HG02981 (cell line): ENCODE data around the gene CACFD1.

Experiments
- ATAC-seq: cut with Tn5 transposase; IDR thresholded peaks from one replicate; pipeline ENCODE4 v1.9.1; 2021; ENCODE audit warnings: mild to moderate bottlenecking, moderate library complexity; ENCODE audit not compliant: unreplicated experiment

The CACFD1 gene

DNA sequence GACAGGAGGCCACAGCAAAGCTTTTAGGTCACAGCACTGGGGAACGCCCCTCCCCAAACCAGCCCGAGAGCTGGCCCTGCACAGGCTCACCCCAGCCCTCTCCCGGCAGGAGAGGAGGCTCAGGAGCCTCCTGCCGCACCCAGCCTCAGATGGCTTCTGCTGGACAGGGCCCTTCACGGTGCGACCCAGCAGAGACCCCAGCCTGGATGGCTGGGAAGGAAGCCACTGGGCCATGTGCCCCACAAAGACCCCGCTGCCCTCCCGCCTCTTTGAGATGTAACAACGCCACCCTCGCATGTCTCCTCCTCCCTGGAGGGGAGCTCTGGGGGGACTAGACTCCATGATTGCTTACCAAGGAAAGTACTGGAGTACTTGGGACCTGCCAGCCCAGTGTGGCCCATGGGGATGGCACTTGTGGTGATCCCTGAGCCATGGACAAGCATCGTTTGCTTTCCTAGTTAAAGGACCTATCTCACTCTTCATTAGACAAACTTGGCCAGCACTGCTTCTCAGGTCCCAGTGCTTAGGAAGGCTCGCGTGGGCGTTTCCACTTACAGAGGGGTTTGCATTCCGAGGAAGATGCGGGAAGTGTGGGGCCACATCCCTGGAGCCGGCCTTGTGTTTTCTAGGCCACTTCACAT, 56.0 kb downstream of the CACFD1 start:
- ATAC-seq: no peak

DNA sequence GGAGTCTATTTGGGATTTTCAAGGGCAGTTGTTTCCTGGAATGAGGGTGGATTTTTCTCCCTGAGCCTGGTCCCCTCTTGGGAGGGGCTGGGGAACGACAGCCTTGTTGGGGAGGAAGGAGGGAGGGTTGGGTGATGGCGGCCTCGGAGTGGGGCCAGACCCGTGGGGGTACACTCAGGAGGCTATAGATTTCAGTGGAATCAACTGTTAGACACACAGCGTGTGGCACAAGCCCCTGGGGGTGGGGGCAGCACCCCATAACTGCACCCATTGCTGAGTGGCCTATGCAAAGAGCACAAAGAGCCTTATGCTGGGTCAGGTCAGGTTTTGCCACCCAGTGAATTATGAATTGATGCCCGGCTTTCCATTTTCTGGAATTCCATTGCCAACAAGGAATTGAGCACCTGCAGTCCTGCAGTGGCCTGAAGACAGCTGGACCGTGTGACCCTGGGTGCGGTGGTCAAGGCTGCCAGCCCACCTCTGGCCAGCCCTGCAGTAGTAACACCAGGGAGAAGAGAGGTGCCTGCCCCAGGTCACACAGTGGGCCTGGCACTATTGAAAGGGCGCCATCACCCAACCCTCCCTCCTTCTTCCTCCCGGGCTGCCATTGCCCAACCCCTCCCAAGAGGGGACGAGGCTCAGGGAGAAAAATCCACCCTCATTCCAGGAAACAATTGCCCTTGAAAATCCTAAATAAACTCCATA, 56.6 kb downstream of the CACFD1 start:
- no peak for ATAC-seq

DNA sequence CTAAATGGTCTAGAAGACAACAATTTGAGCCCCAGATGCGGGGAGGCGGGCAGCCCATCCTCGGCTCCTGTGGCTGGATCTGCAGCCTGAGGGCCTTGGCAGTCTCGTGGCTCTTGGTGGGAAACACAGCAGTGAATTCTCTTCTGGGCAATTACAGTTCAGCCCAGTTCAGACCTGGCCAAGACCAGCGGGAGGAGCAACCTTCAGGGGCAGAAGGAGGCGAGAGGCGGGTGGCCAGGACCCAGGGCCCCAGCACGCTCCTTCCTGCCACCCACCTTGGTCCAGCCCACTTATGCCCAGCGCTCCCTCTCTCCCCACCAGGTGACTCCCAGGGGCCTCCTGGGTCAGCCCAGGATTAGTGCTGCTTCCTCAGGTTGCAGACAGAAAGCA, 57.2 kb downstream of the CACFD1 start:
- ATAC-seq: no peak

DNA sequence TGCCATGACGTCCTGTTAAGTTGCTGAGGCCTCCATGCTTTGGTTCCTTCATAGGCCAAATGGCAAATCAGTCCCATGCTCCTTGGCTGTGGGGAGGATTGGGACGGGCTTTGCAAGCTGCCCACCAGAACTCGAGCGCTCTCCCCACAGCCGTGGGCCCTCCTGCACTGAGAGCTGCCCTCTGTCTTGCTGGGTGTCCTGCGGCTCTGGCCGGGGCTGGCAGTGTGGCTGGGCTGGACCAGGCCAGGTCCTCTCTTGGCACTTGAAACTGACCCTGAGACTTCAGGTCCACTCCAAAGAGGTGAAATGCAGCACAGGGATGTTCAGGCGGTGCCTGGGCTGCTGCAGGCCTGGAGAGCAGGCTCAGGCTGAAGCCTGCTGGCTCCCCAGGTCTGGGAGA, 57.9 kb downstream of the CACFD1 start:
- no peak for ATAC-seq

DNA sequence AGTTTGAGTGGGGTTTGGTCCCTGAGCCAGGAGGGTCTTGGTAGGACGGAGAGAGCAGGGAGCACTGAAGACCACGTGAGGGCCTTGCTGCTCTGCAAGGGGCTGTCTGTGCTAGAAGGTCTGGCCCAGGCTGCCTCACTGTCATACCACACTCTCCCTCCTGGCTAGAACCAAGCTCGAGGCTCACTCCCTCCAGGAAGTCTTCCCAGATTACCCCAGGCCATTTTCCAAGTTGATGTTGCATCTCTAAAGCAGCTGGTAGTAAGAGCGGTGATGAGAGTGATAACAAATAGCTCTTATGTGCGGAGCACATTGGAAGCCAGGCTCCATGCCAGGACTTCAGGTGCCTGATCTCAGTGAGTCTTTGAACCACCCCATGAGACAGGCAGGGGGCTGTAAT, 58.4 kb downstream of the CACFD1 start:
- ATAC-seq: no peak

- ATAC-seq: no peak
These were observed 59.1 kb downstream of the CACFD1 start for GRCh38 chr9:133518706-133519449.

- no peak for ATAC-seq
These were observed 59.9 kb downstream of the CACFD1 start for GRCh38 chr9:133519693-133520092.

- ATAC-seq: no peak
These were observed 60.5 kb downstream of the CACFD1 start for GRCh38 chr9:133520121-133520835.
